NCI-H510A (cell line): ENCODE measurements around the gene RAB6D.
"Not testable (repeated sequence)": the region's sequence is repeated elsewhere in the genome, so short reads cannot be mapped to it uniquely, and the experiment has no call there.

Experiments
- DNase-seq: peaks from one replicate; lab custom pipeline; 2025; lab: John Stamatoyannopoulos, UW

Gene RAB6D

DNA sequence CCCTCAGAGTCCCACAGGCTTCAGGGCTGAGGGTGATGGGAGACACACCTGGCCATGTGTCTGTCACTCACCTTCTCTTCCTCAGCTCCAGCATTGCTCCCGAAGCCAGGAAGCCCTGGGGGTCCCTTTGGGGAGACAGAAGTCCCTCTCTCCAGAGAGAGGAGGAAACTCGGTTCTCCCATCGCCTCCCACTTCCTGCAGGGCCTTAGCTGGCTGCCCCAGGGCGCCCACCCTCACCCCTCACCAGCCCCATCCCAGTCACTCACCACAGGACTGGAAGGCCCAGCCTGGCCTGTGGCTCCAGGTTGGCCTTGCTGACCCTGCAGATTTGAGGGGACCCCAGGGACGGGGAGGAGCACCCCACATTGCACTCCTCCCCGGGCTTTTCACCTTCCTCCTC is 2.7 kb upstream of the RAB6D start:
- DNase-seq = no peak

DNA sequence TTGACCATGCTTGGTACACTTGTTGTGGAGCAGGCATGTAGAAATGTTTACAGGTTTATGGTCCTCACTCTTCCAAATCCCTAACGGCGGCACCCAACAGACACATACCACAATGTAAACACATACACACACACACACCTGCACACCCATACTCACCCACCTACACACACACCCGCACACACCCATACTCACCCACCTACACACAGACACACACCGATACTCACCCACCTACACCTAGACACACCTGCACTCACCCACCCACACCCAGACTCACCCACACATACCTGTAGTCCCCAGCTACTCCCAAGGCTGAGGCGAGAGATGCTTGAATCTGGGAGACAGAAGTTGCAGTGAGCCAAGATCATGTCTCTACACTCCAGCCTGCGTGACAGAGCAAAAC is 1.5 kb upstream of the RAB6D start:
- DNase-seq = no peak

DNA sequence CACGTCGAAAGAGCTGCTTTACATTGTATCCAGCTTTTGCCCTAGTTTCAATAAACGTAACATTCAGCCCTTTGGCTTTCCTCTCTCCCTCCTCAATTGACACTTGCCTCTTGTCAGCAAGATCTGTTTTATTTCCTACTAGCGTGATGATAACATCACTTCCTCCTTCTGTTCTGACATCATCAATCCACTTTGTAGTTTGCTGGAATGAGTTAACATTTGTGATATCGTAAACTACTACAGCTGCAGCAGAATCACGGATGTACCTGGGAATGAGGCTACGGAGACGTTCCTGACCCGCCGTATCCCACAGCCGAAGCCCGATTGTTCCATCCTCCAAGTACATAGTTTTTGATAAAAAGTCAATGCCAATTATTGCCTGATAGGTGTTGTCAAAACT is 755 bp downstream of the RAB6D start:
- peak; percentile 2 for DNase-seq

DNA sequence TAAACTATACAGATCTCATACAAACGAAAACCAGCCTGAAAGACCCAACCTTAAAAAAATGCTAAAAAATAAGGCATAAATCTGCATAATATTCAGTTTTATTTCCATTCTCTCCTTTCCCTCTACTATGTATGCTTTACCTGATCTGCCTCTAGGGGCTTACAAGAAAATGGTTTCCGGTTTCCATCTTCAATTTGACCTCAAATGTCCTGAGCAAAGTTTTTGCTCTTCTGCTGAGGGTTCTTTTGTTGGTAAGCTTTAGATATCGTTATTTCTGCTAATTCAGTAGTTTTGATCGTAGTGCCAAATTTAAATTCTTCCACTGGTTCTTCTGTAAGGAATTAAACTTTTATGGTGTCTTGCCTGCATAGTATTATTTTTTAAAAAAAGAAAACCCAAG is 2.2 kb downstream of the RAB6D start:
- DNase-seq = peak; percentile 2

DNA sequence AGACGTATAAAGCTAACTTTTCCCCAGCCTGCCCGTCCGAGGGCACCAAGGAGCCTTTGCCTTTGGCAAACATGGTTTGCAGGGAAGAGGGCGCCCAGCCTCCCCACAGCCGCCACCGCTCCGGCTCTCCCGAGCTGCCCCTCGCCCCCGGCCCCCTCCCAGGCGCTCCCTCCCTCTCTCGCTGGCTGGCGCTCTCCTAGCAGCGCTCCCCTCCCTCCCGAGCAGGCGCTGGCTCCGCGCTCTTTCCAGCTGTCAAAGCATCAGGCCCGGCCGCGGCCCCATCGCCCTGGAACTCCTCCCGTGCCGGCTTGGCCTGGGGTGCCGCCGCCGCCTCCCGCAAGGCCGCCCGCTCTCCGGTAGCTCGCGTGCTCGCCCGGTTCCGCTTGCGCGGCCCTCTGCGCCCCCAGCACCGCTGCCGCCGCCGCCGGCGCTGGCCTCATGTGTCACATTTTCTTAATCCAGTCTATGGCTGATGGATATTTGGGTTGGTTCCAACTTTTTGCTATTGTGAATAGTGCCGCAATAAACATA is 10.7 kb downstream of the RAB6D start:
- not testable (repeated sequence) for DNase-seq

DNA sequence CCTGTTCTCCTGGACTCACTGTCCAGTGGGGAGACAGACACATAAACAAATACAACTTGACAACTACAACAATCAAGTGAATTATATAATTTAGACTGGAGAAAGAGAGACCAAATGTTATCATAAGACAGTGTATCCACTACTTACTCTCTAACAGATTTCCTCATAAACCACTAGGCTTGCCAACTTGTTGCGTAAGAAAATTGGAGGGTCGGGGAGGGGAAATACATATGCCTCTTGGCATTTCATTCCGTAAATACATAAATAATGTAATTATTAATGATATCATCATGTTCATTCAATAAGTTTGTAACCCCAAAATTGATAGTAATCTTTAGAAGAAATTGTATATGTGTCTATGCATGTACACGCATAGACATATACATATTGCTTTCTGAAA is 14.9 kb downstream of the RAB6D start:
- no peak for DNase-seq

DNA sequence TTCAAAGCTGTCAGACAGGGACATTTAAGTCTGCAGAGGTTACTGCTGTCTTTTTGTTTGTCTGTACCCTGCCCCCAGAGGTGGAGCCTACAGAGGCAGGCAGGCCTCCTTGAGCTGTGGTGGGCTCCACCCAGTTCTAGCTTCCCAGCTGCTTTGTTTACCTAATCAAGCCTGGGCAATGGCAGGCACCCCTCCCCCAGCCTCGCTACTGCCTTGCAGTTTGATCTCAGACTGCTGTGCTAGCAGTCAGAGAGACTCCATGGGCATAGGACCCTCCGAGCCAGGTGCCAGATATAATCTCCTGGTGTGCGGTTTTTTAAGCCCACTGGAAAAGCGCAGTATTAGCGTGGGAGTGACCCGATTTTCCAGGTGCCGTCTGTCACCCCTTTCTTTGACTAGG is 16.9 kb downstream of the RAB6D start:
- not testable (repeated sequence) for DNase-seq

DNA sequence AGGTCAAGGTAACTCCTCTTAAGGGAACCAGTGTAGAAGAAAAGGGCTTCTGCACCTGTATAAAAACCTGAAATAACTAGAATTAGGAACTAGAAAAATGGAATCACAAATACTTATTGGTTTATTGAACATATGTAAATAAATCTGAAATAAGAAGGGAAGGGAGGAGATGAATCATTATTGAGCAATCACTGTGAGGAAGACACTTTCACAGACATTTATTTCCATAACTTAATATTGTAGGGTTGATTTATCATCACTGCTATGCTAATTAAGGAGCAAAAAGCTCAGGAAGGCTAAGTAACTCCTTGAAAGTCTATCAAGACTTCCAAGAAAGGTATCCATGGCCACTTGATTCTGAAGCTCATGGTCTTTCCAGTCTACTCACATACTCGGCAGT is 24.7 kb downstream of the RAB6D start:
- DNase-seq = not testable (repeated sequence)

DNA sequence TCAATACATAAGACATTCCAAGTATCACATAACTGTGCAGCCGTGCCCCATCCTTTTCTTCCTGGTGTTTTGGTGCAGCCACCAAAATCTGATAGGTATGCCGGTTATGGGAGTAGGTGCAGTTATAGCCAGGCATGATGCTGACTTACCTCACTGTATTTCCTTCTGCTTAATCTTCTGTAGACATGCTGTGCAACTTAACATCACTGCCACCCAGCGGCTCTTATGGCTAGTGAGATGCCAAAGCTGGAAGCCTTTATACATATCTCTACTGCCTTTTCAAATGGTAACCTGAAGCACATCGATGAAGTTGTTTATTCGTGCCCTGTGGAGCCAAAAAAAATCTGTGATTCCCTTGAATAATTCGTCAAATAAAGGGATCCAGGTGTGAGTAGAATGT is 28.6 kb downstream of the RAB6D start:
- DNase-seq = not testable (repeated sequence)

DNA sequence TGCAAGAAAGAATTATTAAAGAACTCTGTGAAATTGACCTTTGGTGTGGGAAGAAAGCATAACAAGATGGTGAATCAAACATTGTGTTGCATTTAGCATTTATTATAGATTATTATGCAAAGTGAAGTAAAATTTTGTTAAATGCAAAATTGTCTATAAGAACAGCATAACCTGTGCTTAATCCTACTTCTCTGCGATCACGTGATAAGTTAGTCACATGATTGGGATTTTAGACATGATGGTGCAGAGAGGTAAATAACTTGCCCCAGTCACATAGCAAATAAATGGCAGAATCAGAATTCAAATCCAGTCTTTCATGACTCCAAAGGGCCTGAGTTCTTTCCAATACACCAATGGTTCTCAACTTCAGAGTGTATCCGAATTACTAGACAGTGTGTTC is 31.3 kb downstream of the RAB6D start:
- not testable (repeated sequence) for DNase-seq

DNA sequence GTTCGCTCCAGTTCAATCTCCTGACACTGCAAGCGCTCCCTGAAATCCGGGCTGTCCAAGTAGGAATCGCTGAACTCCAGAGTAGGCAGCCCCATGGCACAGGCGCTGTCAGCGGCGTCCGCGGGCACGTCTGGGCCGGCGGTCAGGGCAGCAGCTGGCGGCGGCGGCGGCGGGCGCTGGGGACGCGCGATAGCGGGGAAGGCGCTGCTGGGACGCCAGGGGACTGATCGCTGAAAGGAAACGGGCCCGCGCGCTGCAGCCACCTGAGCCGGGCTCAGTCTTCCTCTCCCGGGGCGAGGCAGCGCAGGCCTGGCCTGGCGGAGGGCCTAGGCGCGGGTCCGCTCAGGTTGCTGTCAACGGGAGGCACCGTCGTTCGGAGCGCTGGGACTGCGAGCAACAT is 33.0 kb downstream of the RAB6D start:
- DNase-seq = not testable (repeated sequence)

DNA sequence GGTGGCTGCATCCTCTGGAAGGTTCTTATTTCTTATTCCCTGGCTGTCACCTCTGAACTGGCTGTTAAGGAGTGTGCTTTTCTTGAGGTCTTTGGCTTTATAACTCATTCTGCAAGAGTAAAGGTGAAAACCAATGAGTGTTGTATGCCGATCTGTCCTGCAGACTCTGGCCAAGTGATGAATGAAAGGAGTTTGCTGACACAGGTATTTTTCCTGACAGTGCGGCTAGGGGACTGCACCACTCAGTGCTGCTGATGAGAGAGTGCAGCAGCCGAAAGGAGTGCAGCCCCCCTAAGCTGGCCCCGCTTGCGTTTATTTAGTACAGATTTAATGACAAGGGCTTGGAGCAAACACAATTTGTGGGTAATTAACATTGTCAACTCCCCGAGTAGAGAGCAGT is 41.8 kb downstream of the RAB6D start:
- no peak for DNase-seq

DNA sequence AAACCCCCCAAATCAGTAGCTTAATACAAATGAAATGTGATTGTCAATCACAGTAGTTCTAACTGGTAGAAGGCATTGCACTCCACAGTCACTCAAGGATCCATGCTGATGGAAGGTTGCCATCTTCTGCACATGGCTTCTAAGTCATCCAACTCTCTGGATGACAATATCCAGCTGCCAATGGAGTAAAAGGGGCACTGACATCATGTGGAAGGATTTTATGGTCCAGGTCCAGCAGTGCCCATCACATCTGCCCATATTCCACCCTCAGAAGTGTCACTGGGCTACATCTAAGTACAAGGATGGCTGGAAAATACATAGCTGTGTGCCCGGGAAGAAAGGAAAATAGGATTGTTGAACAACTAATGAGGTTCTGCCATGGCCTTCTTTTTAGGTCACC is 42.6 kb downstream of the RAB6D start:
- DNase-seq = not testable (repeated sequence)

DNA sequence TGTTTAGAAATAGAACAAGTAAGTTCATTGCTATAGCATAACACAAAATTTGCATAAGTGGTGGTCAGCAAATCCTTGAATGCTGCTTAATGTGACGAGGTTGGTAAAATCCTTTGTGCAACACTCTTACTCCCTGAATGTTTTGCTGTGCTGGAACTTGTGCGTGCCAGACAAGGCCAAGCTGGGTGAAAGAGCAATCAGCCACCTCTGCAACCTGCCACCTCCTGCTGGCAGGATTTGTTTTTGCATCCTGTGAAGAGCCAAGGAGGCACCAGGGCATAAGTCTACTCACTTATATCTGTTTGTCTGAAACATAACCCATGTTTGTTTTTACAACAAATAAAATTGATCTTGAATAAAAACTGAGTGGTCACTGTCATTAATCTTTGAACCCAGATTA is 53.0 kb downstream of the RAB6D start:
- DNase-seq = not testable (repeated sequence)
